Kidney (tissue), 14 donors: ENCODE results near the gene ATP6AP2. TPM values are rescaled to one million over a fixed set of nuclear protein-coding genes. Genes with fewer than 3 reads are reported as not detected.

Experiments used
- DNase-seq, 5 donors: peaks; one replicate each; pipeline ENCODE4 v3.0.0-alpha.2; 2013 to 2020
- FAIRE-seq: peaks from 2 replicates; lab custom pipeline; 2012; peaks lifted over from hg19 to GRCh38; lab: Jason Lieb, UNC
- H3K27ac ChIP-seq, 2 donors: one replicate each; pipeline ENCODE4 v1.7.0; 2013; ENCODE audit warnings: low read depth in 2 of 2, low read length in 2 of 2, inconsistent platforms in 1 of 2
- H3K27me3 ChIP-seq: one replicate; pipeline ENCODE4 v1.7.1; 2013; ENCODE audit warnings: low read length, inconsistent platforms; ENCODE audit not compliant: control insufficient read depth, insufficient read depth
- H3K36me3 ChIP-seq, 3 donors: one replicate each; pipeline versions ENCODE4 v1.7.0 to v1.7.1; 2013; ENCODE audit warnings: low read length in 3 of 3, control low read depth in 1 of 3, inconsistent platforms in 1 of 3; ENCODE audit not compliant: insufficient read depth in 3 of 3, control insufficient read depth in 2 of 3
- H3K4me1 ChIP-seq, 3 donors: one replicate each; pipeline versions ENCODE4 v1.7.0 to v1.7.1; 2013; ENCODE audit warnings: low read length in 3 of 3, inconsistent platforms in 1 of 3, low read depth in 1 of 3; ENCODE audit not compliant: control insufficient read depth in 2 of 3, insufficient read depth in 2 of 3
- H3K4me3 ChIP-seq, 3 donors: one replicate each; pipeline versions ENCODE4 v1.7.0 to v1.8.1; 2013; ENCODE audit warnings: low read length in 3 of 3, control low read depth in 1 of 3, inconsistent platforms in 1 of 3
- H3K9ac ChIP-seq, 3 donors: one replicate each; pipeline versions ENCODE4 v1.7.0 to v1.7.1; 2013; ENCODE audit warnings: low read length in 3 of 3, control low read depth in 1 of 3, inconsistent platforms in 1 of 3
- H3K9me3 ChIP-seq, 3 donors: one replicate each; pipeline versions ENCODE4 v1.7.0 to v1.7.1; 2013; ENCODE audit warnings: low read length in 3 of 3, control low read depth in 1 of 3, inconsistent platforms in 1 of 3; ENCODE audit not compliant: control insufficient read depth in 2 of 3, insufficient read depth in 1 of 3
- CTCF ChIP-seq: IDR thresholded peaks from 3 replicates; pipeline ENCODE4 v1.5.1; 2012; ENCODE audit warnings: mild to moderate bottlenecking, moderate library complexity, borderline replicate concordance; ENCODE audit not compliant: insufficient read depth; ENCODE audit errors: extremely low read depth
- intact Hi-C: fragments of 100-400 bp; cut with DNase I; formaldehyde crosslinking; loops from one replicate; pipeline ENCODE4 v1.11.1; 2022
- polyA plus RNA-seq: library from polyadenylated mRNA; stranded (reverse); fragments of 350-450 nt; fragmentation: Illumina TruSeq; extraction: RNeasy Lipid Tissue Mini Kit (QIAGEN cat#74804); gene quantifications from one replicate; pipeline ENCODE4 v1.2.3, GENCODE V29; 2014; ENCODE audit warnings: low read depth, low replicate concordance; ENCODE audit not compliant: insufficient read depth
- total RNA-seq: library from RNA; stranded (reverse); fragmentation: NEBNext Ultra II Directional; extraction: Animal tissue kit (Norgen Biotek cat#: 25700); gene quantifications from one replicate; pipeline ENCODE4 v1.2.1, GENCODE V29; 2021
- donor health status: control.
- donor health status: control.
- donor health status: control.
- donor health status: control.
- donor health status: control.
- donor health status: DM: yes; HTN: yes; CAD: no.
- donor health status: Normal renal cell carcinoma (clear cell type).

The ATP6AP2 gene
- total and polyA plus RNA-seq, 2 donors from 2014 or later, result 143 to 164 TPM

GRCh38 chrX:40544343-40545266 is 36.2 kb upstream of the ATP6AP2 start:
- peak overlapping the region in 1 of 3 donors; percentile 8 for H3K4me3 ChIP-seq
- FAIRE-seq (no peak), DNase-seq (no peak)
- intact Hi-C loops, result no loop called here
- peaks cover 0 to 6% (median 3%) of the 10 kb centered on the region in 3 donors for H3K4me1 ChIP-seq
- H3K36me3 ChIP-seq, result no peaks in the 10 kb centered on the region
- no peak overlapping the region for H3K27ac ChIP-seq
- no peak overlapping the region for H3K9ac ChIP-seq
- no peaks in the 10 kb centered on the region for H3K9me3 ChIP-seq
- peaks cover 2% of the 10 kb centered on the region for H3K27me3 ChIP-seq
- no peak for TF ChIP-seq CTCF

GRCh38 chrX:40546870-40547269 is 33.9 kb upstream of the ATP6AP2 start:
- TF ChIP-seq CTCF, result no peak
- Histone ChIP-seq H3K27me3 (peaks cover 2% of the 10 kb centered on the region), H3K27ac (no peak overlapping the region), H3K4me3 (no peak overlapping the region), H3K9ac (no peak overlapping the region), H3K36me3 (no peaks in the 10 kb centered on the region), H3K9me3 (no peaks in the 10 kb centered on the region), H3K4me1 (peaks cover 0 to 6% (median 3%) of the 10 kb centered on the region in 3 donors)
- intact Hi-C loops, result no loop called here
- no peak for DNase-seq
- no peak for FAIRE-seq

GRCh38 chrX:40550066-40550465 is 30.7 kb upstream of the ATP6AP2 start:
- FAIRE-seq (no peak), DNase-seq (no peak)
- Histone ChIP-seq H3K9me3 (no peaks in the 10 kb centered on the region), H3K4me3 (no peak overlapping the region), H3K27ac (no peak overlapping the region), H3K9ac (no peak overlapping the region), H3K36me3 (no peaks in the 10 kb centered on the region), H3K27me3 (peaks cover 2% of the 10 kb centered on the region), H3K4me1 (no peaks in the 10 kb centered on the region)
- no peak for TF ChIP-seq CTCF
- intact Hi-C loops, result no loop called here
